Peyer's patch (tissue), 4 donors: ENCODE measurements around the gene CELF1. TPM values are rescaled to one million over a fixed set of nuclear protein-coding genes. Genes with fewer than 3 reads are reported as not detected.
"Not testable (repeated sequence)": the region's sequence is repeated elsewhere in the genome, so short reads cannot be mapped to it uniquely, and the experiment has no call there.

Experiments
- DNase-seq, 3 donors: peaks; one replicate each; pipeline ENCODE4 v3.0.0-alpha.2; 2017 to 2019
- H3K27ac ChIP-seq, 4 donors: fragments of 200-600 bp; sonication (generic); one replicate each; pipeline ENCODE4 v1.5.1; 2016 to 2019
- H3K27me3 ChIP-seq, 2 donors: fragments of 200-600 bp; sonication (generic); one replicate each; pipeline ENCODE4 v1.5.1; 2019
- H3K36me3 ChIP-seq, 3 donors: fragments of 200-600 bp; sonication (generic); one replicate each; pipeline ENCODE4 v1.5.1; 2016 to 2019
- H3K4me1 ChIP-seq, 4 donors: fragments of 200-600 bp; sonication (generic); one replicate each; pipeline ENCODE4 v1.5.1; 2016 to 2019
- H3K4me3 ChIP-seq, 4 donors: fragments of 200-600 bp; sonication (generic); 1 replicate in 3 of 4; 2 replicates in 1 of 4; pipeline ENCODE4 v1.5.1; 2016 to 2019; ENCODE audit warnings: mild to moderate bottlenecking in 1 of 4
- H3K9me3 ChIP-seq, 4 donors: fragments of 200-600 bp; sonication (generic); one replicate each; pipeline ENCODE4 v1.5.1; 2016 to 2019; ENCODE audit warnings: mild to moderate bottlenecking in 1 of 4
- POLR2A ChIP-seq, 2 donors: fragments of 450-650 bp; IDR thresholded peaks; one replicate each; pipeline ENCODE4 v1.5.1; 2017; ENCODE audit warnings: antibody characterized with exemption in 2 of 2, mild to moderate bottlenecking in 2 of 2, moderate library complexity in 2 of 2
- total RNA-seq, 4 donors: library from RNA; depleted of rRNA; stranded (reverse); fragments of >200 nt; gene quantifications; one replicate each; pipeline ENCODE4 v1.1.0, GENCODE V29; 2016
- TF ChIP-seq, protein P1 (sequence below), 6 experiments: fragments of 450-650 bp in 4 of 6; fragments of 200-600 bp in 2 of 6; sonication (generic) in 1 of 6; IDR thresholded peaks; one replicate each; pipeline ENCODE4 v1.5.1; 2017 to 2019; ENCODE audit warnings: antibody characterized with exemption in 6 of 6, mild to moderate bottlenecking in 3 of 6, moderate library complexity in 1 of 6

CELF1 gene
- total RNA-seq, 4 donors from 2014 or later: 90.7 to 134 (median 121) TPM

DNA sequence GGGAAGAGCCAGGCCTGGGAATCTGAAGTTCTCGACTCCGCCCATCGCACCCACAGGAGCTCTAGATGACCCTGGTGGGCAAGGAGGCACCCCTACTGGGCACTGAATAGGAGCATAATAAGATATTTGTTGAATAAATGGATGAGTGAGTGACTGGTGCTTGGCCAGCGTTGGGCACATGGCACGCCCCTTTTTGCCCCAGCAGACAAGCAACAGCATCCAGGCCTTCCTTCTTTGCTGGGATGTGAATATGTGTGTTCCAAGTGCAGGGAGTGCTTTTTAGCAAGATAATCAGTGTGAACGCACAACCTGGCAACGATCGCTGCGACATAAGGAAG, 443 bp upstream of the CELF1 start:
- Histone ChIP-seq H3K4me3 (peak overlapping the region; percentile 90 to 99 (median 97)), H3K9me3 (no peaks in the 10 kb centered on the region), H3K27ac (peak overlapping the region; percentile 85 to 98 (median 94)), H3K36me3 (no peaks in the 10 kb centered on the region), H3K4me1 (peaks cover 0 to 30% (median 2%) of the 10 kb centered on the region in 4 donors), H3K27me3 (no peaks in the 10 kb centered on the region)
- TF ChIP-seq POLR2A (IDR thresholded peaks at IDR 0.05): no peak
- TF ChIP-seq, protein P1, sequence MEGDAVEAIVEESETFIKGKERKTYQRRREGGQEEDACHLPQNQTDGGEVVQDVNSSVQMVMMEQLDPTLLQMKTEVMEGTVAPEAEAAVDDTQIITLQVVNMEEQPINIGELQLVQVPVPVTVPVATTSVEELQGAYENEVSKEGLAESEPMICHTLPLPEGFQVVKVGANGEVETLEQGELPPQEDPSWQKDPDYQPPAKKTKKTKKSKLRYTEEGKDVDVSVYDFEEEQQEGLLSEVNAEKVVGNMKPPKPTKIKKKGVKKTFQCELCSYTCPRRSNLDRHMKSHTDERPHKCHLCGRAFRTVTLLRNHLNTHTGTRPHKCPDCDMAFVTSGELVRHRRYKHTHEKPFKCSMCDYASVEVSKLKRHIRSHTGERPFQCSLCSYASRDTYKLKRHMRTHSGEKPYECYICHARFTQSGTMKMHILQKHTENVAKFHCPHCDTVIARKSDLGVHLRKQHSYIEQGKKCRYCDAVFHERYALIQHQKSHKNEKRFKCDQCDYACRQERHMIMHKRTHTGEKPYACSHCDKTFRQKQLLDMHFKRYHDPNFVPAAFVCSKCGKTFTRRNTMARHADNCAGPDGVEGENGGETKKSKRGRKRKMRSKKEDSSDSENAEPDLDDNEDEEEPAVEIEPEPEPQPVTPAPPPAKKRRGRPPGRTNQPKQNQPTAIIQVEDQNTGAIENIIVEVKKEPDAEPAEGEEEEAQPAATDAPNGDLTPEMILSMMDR (IDR thresholded peaks at IDR 0.05): no peak
- no peak for DNase-seq

DNA sequence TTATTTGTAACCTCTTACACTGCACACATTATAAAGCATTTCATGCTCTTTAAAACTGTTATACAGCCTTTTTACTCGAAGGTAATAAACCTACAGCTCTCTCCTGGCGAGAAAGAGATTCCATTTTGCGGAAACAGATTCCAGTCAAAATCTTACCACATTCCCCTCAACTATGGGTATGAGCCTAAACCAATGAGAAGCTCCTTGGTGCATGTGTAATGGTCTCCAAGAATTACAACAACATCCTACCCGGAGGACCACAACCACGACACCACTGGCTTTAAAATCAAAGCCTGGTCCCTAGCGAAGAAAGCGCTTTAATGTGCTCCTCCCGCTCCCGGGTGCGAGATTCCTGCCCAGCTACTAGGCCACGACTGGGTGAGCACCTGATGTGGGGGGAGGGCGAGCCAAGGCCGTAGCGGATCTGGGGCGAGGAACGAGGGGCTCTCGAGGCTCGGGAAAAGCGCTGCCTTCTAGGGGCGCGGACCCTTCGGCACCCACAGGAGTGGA, 821 bp downstream of the CELF1 start:
- peak in 1 of 3 donors; percentile 24 for DNase-seq
- Histone ChIP-seq H3K36me3 (no peaks in the 10 kb centered on the region), H3K27ac (peak overlapping the region; percentile 85 to 98 (median 94)), H3K9me3 (no peaks in the 10 kb centered on the region), H3K4me3 (peak overlapping the region; percentile 90 to 99 (median 97)), H3K4me1 (peaks cover 0 to 30% (median 2%) of the 10 kb centered on the region in 4 donors), H3K27me3 (no peaks in the 10 kb centered on the region)
- TF ChIP-seq, protein P1 (IDR thresholded peaks at IDR 0.05): no peak
- no peak for TF ChIP-seq POLR2A (IDR thresholded peaks at IDR 0.05)

DNA sequence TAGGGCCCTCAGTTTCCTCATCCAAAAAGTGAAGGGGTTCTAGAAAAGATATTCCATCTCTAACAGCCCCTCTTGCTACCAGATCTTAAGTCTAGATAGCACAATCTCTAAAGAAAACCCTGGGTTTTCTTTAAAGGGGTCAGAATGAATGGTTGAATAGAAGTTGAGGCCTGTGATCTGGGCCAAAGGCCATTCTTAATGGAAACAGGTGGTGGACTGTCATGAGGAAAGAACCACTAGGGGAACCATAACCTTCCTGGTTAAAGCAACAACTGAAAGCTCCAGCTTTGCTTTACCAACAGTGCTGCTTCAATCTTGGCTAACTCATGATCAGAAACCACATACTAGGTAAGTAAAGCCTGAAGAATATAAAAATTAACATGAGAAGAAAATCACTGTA, 1.8 kb downstream of the CELF1 start:
- no peak for DNase-seq
- no peaks in the 10 kb centered on the region for H3K27me3 ChIP-seq
- no peaks in the 10 kb centered on the region for H3K9me3 ChIP-seq
- peaks cover 0 to 30% (median 2%) of the 10 kb centered on the region in 4 donors for H3K4me1 ChIP-seq
- no peak for TF ChIP-seq POLR2A (IDR thresholded peaks at IDR 0.05)
- TF ChIP-seq, protein P1 (IDR thresholded peaks at IDR 0.05): peak in 4 of 6 experiments; percentile 32 to 49 (median 42)
- H3K36me3 ChIP-seq: peaks cover 0 to 3% (median 0%) of the 10 kb centered on the region in 3 donors
- peak overlapping the region in 1 of 4 donors; percentile 97 for H3K4me3 ChIP-seq
- H3K27ac ChIP-seq: peak overlapping the region in 2 of 4 donors; percentile 92 to 97

DNA sequence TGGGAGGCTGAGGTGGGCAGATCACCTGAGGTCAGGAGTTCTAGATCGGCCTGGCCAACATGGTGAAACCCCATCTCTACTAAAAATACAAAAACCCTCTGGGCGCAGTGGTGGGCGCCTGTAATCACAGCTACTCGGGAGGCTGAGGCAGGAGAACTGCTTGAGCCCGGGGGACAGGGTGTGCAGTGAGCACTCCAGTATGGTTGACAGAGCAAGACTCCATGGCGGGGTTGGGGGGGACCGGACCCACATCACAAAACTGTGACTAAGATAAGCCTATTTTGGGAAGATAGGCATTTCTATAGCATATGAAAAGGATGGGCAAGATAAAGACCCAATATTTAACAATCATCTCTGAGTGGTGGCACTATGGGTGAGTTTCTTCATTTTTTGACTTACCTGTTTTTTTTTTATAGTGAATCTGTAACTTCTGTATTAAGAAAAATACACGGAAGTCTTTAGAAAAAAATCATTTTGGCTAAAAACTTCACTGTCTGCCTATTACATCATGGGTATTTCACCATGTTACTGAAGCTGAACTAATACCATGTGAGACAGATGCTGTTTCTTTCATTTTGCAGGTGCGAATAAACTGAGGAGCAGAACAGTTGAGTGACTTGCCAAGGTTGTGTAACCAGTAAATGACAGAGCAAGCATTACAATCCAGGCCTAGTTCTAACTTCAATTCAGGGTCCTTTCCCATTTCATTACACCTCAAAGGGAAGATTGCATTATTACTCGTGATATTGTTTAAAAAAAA, 2.5 kb downstream of the CELF1 start:
- H3K36me3 ChIP-seq: peaks cover 0 to 3% (median 0%) of the 10 kb centered on the region in 3 donors
- no peak for DNase-seq
- TF ChIP-seq, protein P1 (IDR thresholded peaks at IDR 0.05): no peak
- TF ChIP-seq POLR2A (IDR thresholded peaks at IDR 0.05): no peak
- H3K9me3 ChIP-seq: no peaks in the 10 kb centered on the region
- no peak overlapping the region for H3K4me3 ChIP-seq
- H3K27me3 ChIP-seq: no peaks in the 10 kb centered on the region
- H3K4me1 ChIP-seq: peaks cover 0 to 30% (median 2%) of the 10 kb centered on the region in 4 donors
- no peak overlapping the region for H3K27ac ChIP-seq

DNA sequence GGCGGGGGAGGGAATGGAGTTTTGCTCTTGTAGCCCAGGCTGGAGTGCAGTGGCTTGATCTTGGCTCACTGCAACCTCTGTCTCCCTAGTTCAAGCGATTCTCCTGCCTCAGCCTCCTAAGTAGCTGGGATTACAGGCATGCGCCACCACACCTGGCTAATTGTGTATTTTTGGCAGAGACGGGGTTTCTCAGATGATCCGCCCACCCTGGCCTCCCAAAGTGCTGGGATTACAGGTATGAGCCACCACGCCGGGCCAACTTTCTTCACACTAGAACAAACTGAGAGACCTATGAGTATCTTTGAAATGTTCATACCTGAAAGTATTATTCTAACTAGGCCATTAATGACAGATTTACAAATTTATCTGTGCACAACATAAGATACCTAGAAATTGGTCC, 6.7 kb downstream of the CELF1 start:
- not testable (repeated sequence) for H3K27ac ChIP-seq, H3K9me3 ChIP-seq, H3K27me3 ChIP-seq, H3K36me3 ChIP-seq, DNase-seq, H3K4me3 ChIP-seq
- peaks cover 0 to 28% (median under 1%) of the 10 kb centered on the region in 4 donors for H3K4me1 ChIP-seq

DNA sequence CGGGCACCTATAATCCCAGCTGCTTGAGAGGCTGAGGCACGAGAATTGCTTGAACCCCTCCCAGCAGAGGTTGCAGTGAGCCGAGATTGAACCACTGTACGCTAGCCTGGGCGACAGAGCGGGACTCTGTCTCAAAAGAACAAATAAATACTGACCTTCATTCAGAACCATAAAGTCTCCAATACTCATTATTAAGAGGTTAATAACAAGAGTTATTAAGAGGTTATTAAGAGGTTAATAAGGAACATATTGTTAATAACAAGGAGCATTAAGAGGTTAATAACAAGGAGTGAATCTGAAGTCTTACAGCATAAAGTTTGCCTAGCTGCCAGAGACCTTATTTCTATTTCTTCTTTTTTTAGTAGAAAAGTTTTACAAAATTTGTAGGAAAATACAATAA, 7.6 kb downstream of the CELF1 start:
- Histone ChIP-seq H3K27me3 (no peaks in the 10 kb centered on the region), H3K4me3 (no peak overlapping the region), H3K4me1 (peaks cover 0 to 20% (median 2%) of the 10 kb centered on the region in 4 donors), H3K27ac (no peak overlapping the region), H3K9me3 (no peaks in the 10 kb centered on the region), H3K36me3 (peaks cover 0 to 3% (median 0%) of the 10 kb centered on the region in 3 donors)
- DNase-seq: no peak
- no peak for TF ChIP-seq POLR2A (IDR thresholded peaks at IDR 0.05)
- TF ChIP-seq, protein P1 (IDR thresholded peaks at IDR 0.05): no peak
